H1 (cell line): ENCODE measurements around the gene KRT27. TPM values are rescaled to one million over a fixed set of nuclear protein-coding genes. Genes with fewer than 3 reads are reported as not detected.

ENCODE experiments used
- CTCF ChIA-PET: fragments of 300-600 bp; sonication (Branson Sonifier 250); formaldehyde crosslinking; loops from one replicate; lab custom pipeline; 2021; ENCODE audit not compliant: partially characterized antibody; lab: Charles Lee
- POLR2A ChIA-PET: fragments of 300-600 bp; sonication (Branson Sonifier 250); formaldehyde crosslinking; loops from one replicate; lab custom pipeline; 2021; ENCODE audit warnings: inconsistent platforms; ENCODE audit not compliant: partially characterized antibody; lab: Charles Lee
- DNase-seq, 2 experiments: peaks; one replicate each; pipeline versions ENCODE4 v3.0.0 to v3.0.0-alpha.2; 2010 to 2022; ENCODE audit warnings: low spot score in 2 of 2, low read depth in 1 of 2, mixed read lengths in 1 of 2
- FAIRE-seq: peaks from 2 replicates; lab custom pipeline; 2011; peaks lifted over from hg19 to GRCh38; lab: Jason Lieb, UNC
- H2AFZ ChIP-seq: 2 replicates; pipeline ENCODE4 v1.8.1; 2012; ENCODE audit warnings: low read length, inconsistent platforms
- H2AK5ac ChIP-seq: 2 replicates; pipeline ENCODE4 v1.6.1; 2013; ENCODE audit warnings: low read depth, low read length
- H2BK120ac ChIP-seq: replicated peaks from 2 replicates; pipeline ENCODE3; 2013; ENCODE audit warnings: low read depth, low read length, inconsistent platforms
- H2BK12ac ChIP-seq: 2 replicates; pipeline ENCODE4 v1.6.1; 2013; ENCODE audit warnings: low read depth, low read length
- H2BK15ac ChIP-seq: 2 replicates; pipeline ENCODE4 v1.6.1; 2013; ENCODE audit warnings: low read length
- H2BK20ac ChIP-seq: 2 replicates; pipeline ENCODE4 v1.6.1; 2013; ENCODE audit warnings: low read length
- H2BK5ac ChIP-seq: 2 replicates; pipeline ENCODE4 v1.6.1; 2013; ENCODE audit warnings: low read depth, low read length
- H3K14ac ChIP-seq: 2 replicates; pipeline ENCODE4 v1.6.1; 2013; ENCODE audit warnings: inconsistent platforms; ENCODE audit not compliant: insufficient read length
- H3K18ac ChIP-seq: 2 replicates; pipeline ENCODE4 v1.6.1; 2013; ENCODE audit warnings: low read length; ENCODE audit errors: extremely low read depth
- H3K23ac ChIP-seq: 2 replicates; pipeline ENCODE4 v1.6.1; 2013; ENCODE audit warnings: inconsistent platforms; ENCODE audit not compliant: insufficient read length
- H3K23me2 ChIP-seq: 2 replicates; pipeline ENCODE4 v1.6.1; 2013; ENCODE audit warnings: low read depth, low read length
- H3K27ac ChIP-seq: 2 replicates; pipeline ENCODE4 v1.6.1; 2011; ENCODE audit warnings: low read depth, low read length, inconsistent platforms
- H3K27me3 ChIP-seq, 4 experiments: replicated peaks in 1 of 4; 1 replicate in 1 of 4; 2 replicates in 3 of 4; pipeline versions ENCODE4 v1.6.1 to v1.8.1; 2011 to 2013; ENCODE audit warnings: low read length in 3 of 4, mild to moderate bottlenecking in 3 of 4, inconsistent platforms in 2 of 4, mixed read lengths in 2 of 4, moderate library complexity in 1 of 4; ENCODE audit not compliant: control insufficient read depth in 3 of 4, insufficient read depth in 3 of 4; ENCODE audit errors: extremely low read depth in 1 of 4
- H3K36me3 ChIP-seq, 4 experiments: 2 replicates each; pipeline versions ENCODE4 v1.6.1 to v1.8.1; 2011 to 2013; ENCODE audit warnings: mild to moderate bottlenecking in 4 of 4, low read length in 3 of 4, moderate library complexity in 2 of 4, control low read depth in 1 of 4, inconsistent platforms in 1 of 4; ENCODE audit not compliant: insufficient read depth in 4 of 4, control insufficient read depth in 2 of 4
- H3K4ac ChIP-seq: replicated peaks from 2 replicates; pipeline ENCODE3; 2013; ENCODE audit warnings: low read length, low read depth, mixed read lengths, inconsistent platforms; ENCODE audit not compliant: insufficient read length
- H3K4me1 ChIP-seq, 4 experiments: replicated peaks in 1 of 4; 1 replicate in 1 of 4; 2 replicates in 3 of 4; pipeline versions ENCODE4 v1.6.1 to v1.8.1; 2011 to 2013; ENCODE audit warnings: low read length in 3 of 4, inconsistent platforms in 2 of 4, mixed read lengths in 1 of 4; ENCODE audit not compliant: insufficient read depth in 4 of 4, control insufficient read depth in 3 of 4
- H3K4me2 ChIP-seq, 2 experiments: 2 replicates each; pipeline versions ENCODE4 v1.6.1 to v1.8.1; 2011 to 2013; ENCODE audit warnings: low read depth in 2 of 2, low read length in 2 of 2, control low read depth in 1 of 2, inconsistent platforms in 1 of 2, mild to moderate bottlenecking in 1 of 2; ENCODE audit not compliant: insufficient read depth in 1 of 2
- H3K4me3 ChIP-seq, 4 experiments: fragments of 200-600, 300-600 bp in 1 of 4; sonication (generic), shearing (Covaris generic), sonication (Bioruptor Twin) in 1 of 4; 2 replicates each; pipeline versions ENCODE4 v1.5.1 to v1.8.1; 2011 to 2016; ENCODE audit warnings: low read length in 4 of 4, low read depth in 3 of 4, control low read depth in 2 of 4, inconsistent platforms in 2 of 4, mild to moderate bottlenecking in 2 of 4, mixed read lengths in 1 of 4, moderate library complexity in 1 of 4; ENCODE audit not compliant: insufficient read depth in 2 of 4; ENCODE audit errors: extremely low read depth in 1 of 4
- H3K56ac ChIP-seq: replicated peaks from 2 replicates; pipeline ENCODE3; 2013; ENCODE audit warnings: low read depth, mild to moderate bottlenecking, mixed read lengths, low read length, inconsistent platforms; ENCODE audit not compliant: insufficient read length
- H3K79me1 ChIP-seq: 2 replicates; pipeline ENCODE4 v1.6.1; 2013; ENCODE audit warnings: low read depth, low read length, control low read depth
- H3K79me2 ChIP-seq, 2 experiments: 2 replicates each; pipeline versions ENCODE4 v1.6.1 to v1.8.1; 2012 to 2013; ENCODE audit warnings: low read length in 2 of 2, mild to moderate bottlenecking in 2 of 2, inconsistent platforms in 1 of 2; ENCODE audit not compliant: insufficient read depth in 2 of 2, control insufficient read depth in 1 of 2
- H3K9ac ChIP-seq, 4 experiments: replicated peaks in 1 of 4; 1 replicate in 1 of 4; 2 replicates in 3 of 4; pipeline versions ENCODE4 v1.6.1 to v1.8.1; 2011 to 2013; ENCODE audit warnings: low read depth in 3 of 4, low read length in 3 of 4, control low read depth in 2 of 4, mild to moderate bottlenecking in 2 of 4, moderate library complexity in 2 of 4, inconsistent platforms in 1 of 4; ENCODE audit errors: extremely low read depth in 1 of 4
- H3K9me3 ChIP-seq, 2 experiments: 2 replicates each; pipeline versions ENCODE4 v1.6.1 to v1.8.1; 2012 to 2013; ENCODE audit warnings: mild to moderate bottlenecking in 2 of 2, moderate library complexity in 2 of 2, control low read depth in 1 of 2, inconsistent platforms in 1 of 2, low read depth in 1 of 2, low read length in 1 of 2, mixed read lengths in 1 of 2; ENCODE audit not compliant: insufficient read depth in 2 of 2
- H4K20me1 ChIP-seq, 2 experiments: replicated peaks in 1 of 2; 2 replicates each; pipeline versions ENCODE3 to v1.8.1; 2011 to 2013; ENCODE audit warnings: inconsistent platforms in 2 of 2, low read length in 2 of 2, mild to moderate bottlenecking in 1 of 2; ENCODE audit not compliant: insufficient read depth in 2 of 2, control insufficient read depth in 1 of 2
- H4K5ac ChIP-seq: 2 replicates; pipeline ENCODE4 v1.6.1; 2013; ENCODE audit warnings: low read length, low read depth, mixed read lengths, inconsistent platforms; ENCODE audit not compliant: insufficient read length
- H4K8ac ChIP-seq: 2 replicates; pipeline ENCODE4 v1.8.0; 2013; ENCODE audit warnings: mild to moderate bottlenecking, moderate library complexity, low read length, inconsistent platforms; ENCODE audit not compliant: insufficient read depth; ENCODE audit errors: extremely low read depth
- H4K91ac ChIP-seq: replicated peaks from 2 replicates; pipeline ENCODE3; 2013; ENCODE audit warnings: low read length, mixed read lengths, inconsistent platforms; ENCODE audit not compliant: insufficient read length
- CBX5 ChIP-seq: fragments of 300-800, 300-1000 bp; sonication (generic); IDR thresholded peaks from 2 replicates; pipeline ENCODE4 v1.7.1; 2016; ENCODE audit warnings: antibody characterized with exemption, low read length, low read depth
- CHD2 ChIP-seq: IDR thresholded peaks from 2 replicates; pipeline ENCODE4 v1.6.1; 2012; ENCODE audit warnings: low read length, improper control_type of control experiment
- EZH2 ChIP-seq: fragments of 200-600 bp; sonication (generic); IDR thresholded peaks from 2 replicates; pipeline ENCODE4 v1.7.1; 2012; ENCODE audit warnings: low read depth, mild to moderate bottlenecking, moderate library complexity, low read length, inconsistent platforms; ENCODE audit not compliant: severe bottlenecking
- GABPA ChIP-seq: IDR thresholded peaks from 2 replicates; pipeline ENCODE4 v1.6.1; 2011; ENCODE audit warnings: mild to moderate bottlenecking, low read length, moderate library complexity, borderline replicate concordance; ENCODE audit not compliant: insufficient read depth
- KDM1A ChIP-seq: fragments of 200-600, 300-600 bp; sonication (generic); IDR thresholded peaks from 2 replicates; pipeline ENCODE4 v1.7.1; 2016; ENCODE audit warnings: mild to moderate bottlenecking, low read length, borderline replicate concordance
- KDM5A ChIP-seq: fragments of 200-600 bp; IDR thresholded peaks from 2 replicates; pipeline ENCODE4 v1.7.1; 2012; ENCODE audit warnings: mild to moderate bottlenecking, low read length, inconsistent platforms, mixed read lengths
- MAX ChIP-seq: IDR thresholded peaks from 2 replicates; pipeline ENCODE4 v1.6.1; 2012; ENCODE audit warnings: inconsistent platforms
- POU5F1 ChIP-seq: IDR thresholded peaks from 2 replicates; pipeline ENCODE4 v1.6.1; 2011; ENCODE audit warnings: low read depth, mild to moderate bottlenecking, low read length, moderate library complexity
- RAD21 ChIP-seq, 2 experiments: IDR thresholded peaks in 1 of 2; conservative IDR thresholded peaks in 1 of 2; 2 replicates each; pipeline ENCODE4 v1.6.1; 2011; ENCODE audit warnings: low read depth in 2 of 2, low read length in 2 of 2, improper control_type of control experiment in 1 of 2, inconsistent platforms in 1 of 2, mild to moderate bottlenecking in 1 of 2, moderate library complexity in 1 of 2
- RBBP5 ChIP-seq: IDR thresholded peaks from 2 replicates; pipeline ENCODE4 v1.7.1; 2012; ENCODE audit warnings: low read depth, mild to moderate bottlenecking, inconsistent platforms, low read length, moderate library complexity, borderline replicate concordance
- RXRA ChIP-seq: IDR thresholded peaks from 2 replicates; pipeline ENCODE4 v1.6.1; 2011; ENCODE audit warnings: low read depth, mild to moderate bottlenecking, low read length, moderate library complexity; ENCODE audit not compliant: insufficient read depth
- SIN3A ChIP-seq, 2 experiments: IDR thresholded peaks in 1 of 2; conservative IDR thresholded peaks in 1 of 2; 2 replicates each; pipeline ENCODE4 v1.6.1; 2011 to 2012; ENCODE audit warnings: low read length in 2 of 2, improper control_type of control experiment in 1 of 2, low read depth in 1 of 2, mild to moderate bottlenecking in 1 of 2
- TEAD4 ChIP-seq: IDR thresholded peaks from 2 replicates; pipeline ENCODE4 v1.6.1; 2012; ENCODE audit warnings: low read depth, low read length, inconsistent platforms, mixed read lengths
- WGBS, 2 experiments: shearing (Covaris generic) in 1 of 2; methylation state at CpG; one replicate each; pipeline versions ENCODE4 v1.1.6 to v1.1.7; 2013 to 2015; ENCODE audit warnings: low lambda C conversion rate in 2 of 2, mixed read lengths in 2 of 2, inconsistent platforms in 1 of 2, low coverage in 1 of 2, missing lambda C conversion rate in 1 of 2; ENCODE audit not compliant: insufficient replicate concordance in 2 of 2, insufficient coverage in 1 of 2, insufficient read length in 1 of 2; ENCODE audit errors: extremely low coverage in 1 of 2, missing lambda C conversion rate in 1 of 2; 5-methylcytosine and 5-hydroxymethylcytosine counted together
- polyA plus RNA-seq, 7 experiments: library from polyadenylated mRNA; depleted of rRNA in 3 of 7; stranded (reverse) in 5 of 7; unstranded in 2 of 7; fragments of >200 nt in 5 of 7; fragments of 200-250 nt in 2 of 7; gene quantifications; 1 replicate in 5 of 7; 2 replicates in 1 of 7; 4 replicates in 1 of 7; pipeline versions ENCODE4 v1.2.1 to v1.2.3, GENCODE V29; 2011 to 2013; ENCODE audit warnings: missing spikeins in 2 of 7, mixed read lengths in 2 of 7
- total RNA-seq: library from RNA; stranded (reverse); fragmentation: NEBNext Ultra II Directional; extraction: Animal tissue kit (Norgen Biotek cat#: 25700); gene quantifications from 2 replicates; pipeline ENCODE4 v1.2.1, GENCODE V29; 2021

Gene KRT27
- total and polyA plus RNA-seq, 2 of the 8 experiments (the other 6 are each of a cell fraction or from before 2014, with no cell fraction given), result not detected

GRCh38 chr17:40738553-40738952 lies 43.8 kb downstream of the KRT27 start:
- H4K8ac ChIP-seq, result no peak overlapping the region
- TF ChIP-seq KDM5A (no peak), TEAD4 (no peak), CHD2 (no peak), CBX5 (no peak), RBBP5 (no peak), SIN3A (conservative IDR thresholded peaks at IDR 0.05 in 1 of 2, IDR thresholded peaks at IDR 0.05 in 1 of 2; ENCODE audit: low read depth in 1 of 2, low read length in 2 of 2) (no peak), GABPA (no peak), POU5F1 (no peak), EZH2 (no peak), MAX (no peak), KDM1A (no peak), RXRA (no peak), RAD21 (IDR thresholded peaks at IDR 0.05 in 1 of 2, conservative IDR thresholded peaks at IDR 0.05 in 1 of 2; ENCODE audit: low read depth in 2 of 2, low read length in 2 of 2) (no peak)

More at GRCh38 chr17:40738553-40738952, 43.8 kb downstream of the KRT27 start:
- Histone ChIP-seq H3K4me3 (no peak overlapping the region), H4K20me1 (no peaks in the 10 kb centered on the region), H2AFZ (no peak overlapping the region), H3K79me1 (no peaks in the 10 kb centered on the region), H3K23me2 (no peaks in the 10 kb centered on the region), H3K36me3 (no peaks in the 10 kb centered on the region), H3K27ac (no peak overlapping the region), H2BK12ac (no peak overlapping the region), H2BK5ac (no peak overlapping the region), H2BK120ac (no peak overlapping the region), H2AK5ac (no peak overlapping the region), H3K9ac (no peak overlapping the region), H3K4ac (no peak overlapping the region), H3K18ac (no peak overlapping the region), H3K79me2 (no peaks in the 10 kb centered on the region), H3K56ac (no peak overlapping the region), H3K23ac (no peak overlapping the region), H2BK15ac (no peak overlapping the region), H4K91ac (no peak overlapping the region), H3K27me3 (no peaks in the 10 kb centered on the region), H3K9me3 (peaks cover 6 to 10% of the 10 kb centered on the region in 2 experiments; a peak in 2 of 4 replicates), H3K14ac (no peak overlapping the region), H2BK20ac (no peak overlapping the region), H3K4me2 (no peak overlapping the region), H4K5ac (no peak overlapping the region), H3K4me1 (no peaks in the 10 kb centered on the region)
- no peak for FAIRE-seq
- ChIA-PET CTCF (no interaction called here), POLR2A (no interaction called here)
- DNase-seq, result no peak
- WGBS, 2 experiments, result 79% methylated on average over 4 of the region's 4 CpGs; no CpG with 5 or more reads in 1 of the 2 experiments
